Ramos (cell line): ENCODE data around the gene SCRT2.

Experiments used
- in situ Hi-C: fragments of 300-500 bp; cut with MboI; formaldehyde crosslinking; loops from one replicate; pipeline ENCODE4 v1.14.3; 2022; ENCODE audit warnings: low sequenced_read_pairs; ENCODE audit not compliant: unreplicated experiment

The SCRT2 gene

GRCh38 chr20:675033-675452 lies 559 bp downstream of the SCRT2 start:
- in situ Hi-C loops = no loop called here

GRCh38 chr20:673603-674001 lies 2.0 kb downstream of the SCRT2 start:
- in situ Hi-C loops = no loop called here

- in situ Hi-C loops = no loop called here
Observed at GRCh38 chr20:672963-673602, 2.5 kb downstream of the SCRT2 start.

- in situ Hi-C loops = no loop called here
Observed at GRCh38 chr20:671252-672030, 4.2 kb downstream of the SCRT2 start.

- in situ Hi-C loops = no loop called here
Observed at GRCh38 chr20:669573-669972, 6.0 kb downstream of the SCRT2 start.

- in situ Hi-C loops = no loop called here
Observed at GRCh38 chr20:668638-669037, 7.0 kb downstream of the SCRT2 start.

GRCh38 chr20:668050-668449 lies 7.6 kb downstream of the SCRT2 start:
- in situ Hi-C loops = no loop called here

- in situ Hi-C loops = no loop called here
Observed at GRCh38 chr20:667351-668034, 8.1 kb downstream of the SCRT2 start.

GRCh38 chr20:666877-667276 lies 8.7 kb downstream of the SCRT2 start:
- in situ Hi-C loops = no loop called here

GRCh38 chr20:665276-665675 lies 10.3 kb downstream of the SCRT2 start:
- in situ Hi-C loops = no loop called here

- in situ Hi-C loops = no loop called here
Observed at GRCh38 chr20:664576-664975, 11.0 kb downstream of the SCRT2 start.

GRCh38 chr20:664151-664550 lies 11.5 kb downstream of the SCRT2 start:
- in situ Hi-C loops = no loop called here

GRCh38 chr20:663315-664090 lies 12.1 kb downstream of the SCRT2 start:
- in situ Hi-C loops = no loop called here

- in situ Hi-C loops = no loop called here
Observed at GRCh38 chr20:662277-663192, 13.1 kb downstream of the SCRT2 start.

GRCh38 chr20:661474-662270 lies 13.9 kb downstream of the SCRT2 start:
- in situ Hi-C loops = no loop called here

- in situ Hi-C loops = no loop called here
Observed at GRCh38 chr20:658731-659291, 16.8 kb downstream of the SCRT2 start.

GRCh38 chr20:658202-658601 lies 17.4 kb downstream of the SCRT2 start:
- in situ Hi-C loops = no loop called here
